Activated CD4-positive, alpha-beta T cell treated with anti-CD3 and anti-CD28 coated beads, Interleukin-10, Interleukin-2, amounts not matched to agents 100 ng/mL and 50 ng/mL, durations not matched to agents 16 hours and 8 hours (primary cell): ENCODE data around the gene ING1.

ENCODE experiments used
- DNase-seq: peaks from one replicate; pipeline ENCODE4 v3.0.0-alpha.2; 2020

The ING1 gene

DNA sequence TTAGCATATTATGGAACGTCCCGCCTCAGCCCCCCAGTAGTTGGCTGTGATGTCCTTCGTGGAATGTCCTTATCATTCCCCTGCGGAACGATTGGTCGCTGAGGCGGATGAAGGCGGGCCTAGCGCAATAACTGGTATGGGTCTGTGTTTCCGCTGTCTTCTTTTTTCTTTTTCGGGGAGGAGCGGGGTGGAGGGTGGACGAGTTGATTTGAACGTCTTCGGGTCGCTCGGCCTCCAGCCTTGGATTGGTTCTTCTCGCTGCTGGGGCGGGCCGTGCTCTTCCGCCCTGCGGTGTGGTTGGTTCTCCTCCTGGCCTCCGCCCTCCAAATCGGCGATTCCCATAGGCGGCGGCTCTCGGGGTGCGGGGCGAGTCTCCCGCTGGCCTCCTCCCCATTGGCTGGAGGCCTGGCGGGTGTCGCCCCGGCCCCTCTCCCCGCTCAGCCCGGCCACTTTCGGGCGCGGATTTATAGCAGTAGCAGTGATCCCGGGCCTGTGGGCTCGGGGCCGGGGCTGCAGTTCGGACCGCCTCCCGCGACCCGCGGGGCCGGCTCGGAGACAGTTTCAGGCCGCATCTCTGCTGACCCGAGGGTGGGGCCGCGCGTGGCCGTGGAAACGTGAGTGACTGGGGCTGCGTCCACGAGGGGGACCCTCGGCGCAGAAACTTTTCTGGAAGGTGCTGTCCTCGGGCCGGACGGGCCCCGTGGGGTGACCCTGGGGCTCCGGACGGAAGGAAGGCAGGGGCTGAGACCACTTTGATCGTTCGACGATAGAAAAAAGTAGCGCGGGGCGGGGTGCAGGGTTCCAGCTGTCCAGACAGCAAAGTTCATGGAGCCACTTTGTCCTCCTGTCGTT lies 2.1 kb downstream of the ING1 start:
- DNase-seq, result peak; percentile 99

GRCh38 chr13:110716247-110716515 lies 2.7 kb downstream of the ING1 start:
- DNase-seq, result no peak

DNA sequence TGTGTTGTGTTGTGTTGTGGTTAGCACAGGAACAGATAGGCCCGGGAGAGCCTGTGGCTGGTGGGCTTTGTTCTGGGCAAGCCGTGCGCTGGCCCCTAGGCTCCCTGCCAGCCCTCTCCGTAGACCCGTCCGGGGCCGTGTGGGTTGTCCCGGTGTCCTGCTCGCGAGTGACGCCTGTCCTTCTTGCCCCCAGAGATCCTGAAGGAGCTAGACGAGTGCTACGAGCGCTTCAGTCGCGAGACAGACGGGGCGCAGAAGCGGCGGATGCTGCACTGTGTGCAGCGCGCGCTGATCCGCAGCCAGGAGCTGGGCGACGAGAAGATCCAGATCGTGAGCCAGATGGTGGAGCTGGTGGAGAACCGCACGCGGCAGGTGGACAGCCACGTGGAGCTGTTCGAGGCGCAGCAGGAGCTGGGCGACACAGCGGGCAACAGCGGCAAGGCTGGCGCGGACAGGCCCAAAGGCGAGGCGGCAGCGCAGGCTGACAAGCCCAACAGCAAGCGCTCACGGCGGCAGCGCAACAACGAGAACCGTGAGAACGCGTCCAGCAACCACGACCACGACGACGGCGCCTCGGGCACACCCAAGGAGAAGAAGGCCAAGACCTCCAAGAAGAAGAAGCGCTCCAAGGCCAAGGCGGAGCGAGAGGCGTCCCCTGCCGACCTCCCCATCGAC lies 5.7 kb downstream of the ING1 start:
- DNase-seq, result no peak

GRCh38 chr13:110722971-110723370 lies 9.5 kb downstream of the ING1 start:
- no peak for DNase-seq

DNA sequence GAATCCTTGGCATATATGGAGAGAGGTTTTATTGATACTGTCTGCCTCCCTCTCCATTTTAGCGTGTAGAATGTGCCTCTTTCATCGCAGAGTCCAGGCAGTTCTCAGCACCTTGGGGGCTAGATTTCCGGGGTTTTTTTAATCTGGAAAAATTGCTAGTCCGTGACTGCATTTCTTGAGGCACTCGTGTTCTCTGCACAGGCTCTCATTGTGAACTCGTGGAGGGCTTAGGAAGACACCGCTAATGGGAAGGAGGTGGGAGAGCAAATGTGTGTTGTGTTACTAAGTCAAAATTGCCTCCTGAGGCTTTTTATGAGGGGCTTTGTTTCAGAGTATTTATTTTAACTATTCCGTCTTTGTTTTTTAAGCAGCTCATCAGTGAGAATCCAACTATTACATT lies 10.1 kb downstream of the ING1 start:
- DNase-seq, result no peak

DNA sequence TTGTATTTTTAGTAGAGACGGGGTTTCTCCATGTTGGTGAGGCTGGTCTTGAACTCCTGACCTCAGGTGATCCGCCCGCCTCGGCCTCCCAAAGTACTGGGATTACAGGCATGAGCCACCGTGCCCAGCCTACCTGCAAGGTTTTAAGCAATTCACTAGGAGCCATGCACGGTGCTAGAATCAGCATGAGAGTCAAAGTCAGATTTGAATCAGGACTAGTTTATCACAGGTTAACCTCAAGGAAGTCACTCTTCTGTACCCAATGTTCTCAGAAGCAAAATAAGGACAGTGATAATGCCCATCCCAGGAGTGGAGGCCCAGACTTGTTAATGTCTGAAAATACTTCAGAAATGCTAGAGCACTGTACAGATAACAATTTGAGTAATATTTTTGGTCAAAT lies 12.7 kb downstream of the ING1 start:
- peak; percentile 57 for DNase-seq

GRCh38 chr13:110726726-110727125 lies 13.2 kb downstream of the ING1 start:
- DNase-seq, result peak; percentile 89

GRCh38 chr13:110731072-110731471 lies 17.6 kb downstream of the ING1 start:
- no peak for DNase-seq

DNA sequence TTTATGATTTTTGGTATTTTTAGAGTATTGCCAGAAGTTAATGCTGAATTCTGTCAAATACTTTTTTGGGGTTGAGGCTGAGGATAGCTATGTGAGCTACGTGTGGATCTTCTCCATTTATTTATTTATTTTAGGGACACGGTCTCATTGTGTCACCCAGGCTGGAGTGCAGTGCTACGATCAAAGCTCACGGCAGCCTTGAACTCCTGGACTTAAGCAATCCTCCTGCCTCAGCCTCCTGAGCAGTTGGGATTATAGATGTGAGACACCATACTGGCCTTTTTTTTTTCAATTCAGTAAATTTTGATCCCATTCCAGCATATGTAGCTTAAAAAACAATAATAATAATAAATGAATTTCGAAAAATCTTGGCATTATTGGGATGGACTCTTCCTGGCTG lies 21.1 kb downstream of the ING1 start:
- no peak for DNase-seq

- no peak for DNase-seq
Measured at GRCh38 chr13:110737555-110737954, 24.1 kb downstream of the ING1 start.

DNA sequence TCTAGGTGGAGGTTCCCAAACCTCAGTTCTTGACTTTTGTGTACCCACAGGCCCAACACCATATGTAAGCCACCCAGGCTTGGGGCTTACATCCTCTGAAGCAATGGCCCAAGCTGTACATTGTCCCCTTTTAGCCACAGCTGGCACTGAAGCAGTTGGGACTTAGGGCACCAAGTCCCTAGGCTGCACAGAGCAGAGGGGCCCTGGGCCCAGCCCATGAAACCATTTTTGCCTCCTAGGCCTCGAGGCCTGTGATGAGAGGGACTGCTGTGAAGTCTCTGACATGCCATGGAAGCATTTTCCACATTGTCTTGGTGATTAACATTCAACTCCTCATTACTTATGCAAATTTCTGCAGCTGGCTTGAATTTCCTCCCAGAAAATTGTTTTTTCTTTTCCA lies 30.2 kb downstream of the ING1 start:
- no peak for DNase-seq

GRCh38 chr13:110746438-110746837 lies 32.9 kb downstream of the ING1 start:
- no peak for DNase-seq

- no peak for DNase-seq
Measured at GRCh38 chr13:110748271-110748670, 34.8 kb downstream of the ING1 start.

DNA sequence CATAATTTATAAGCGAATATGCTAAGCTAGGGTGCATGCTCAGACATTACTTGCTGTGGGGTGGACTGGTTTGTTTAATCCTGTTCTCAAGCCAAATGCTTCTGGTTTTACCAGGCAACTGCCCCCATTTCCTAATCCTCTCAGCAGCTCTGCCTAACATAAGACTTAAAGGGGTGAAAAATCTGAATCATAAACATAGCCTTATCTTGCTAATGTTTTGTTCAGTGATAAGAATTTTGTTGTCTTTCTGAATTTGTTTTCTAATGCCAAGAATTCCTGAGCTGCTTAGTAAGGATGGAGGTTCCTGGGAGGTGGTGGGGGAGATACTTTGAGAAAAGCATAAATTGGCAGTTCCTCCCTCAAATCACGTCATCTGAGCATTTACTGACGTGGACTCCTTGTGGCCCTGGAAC lies 42.7 kb downstream of the ING1 start:
- no peak for DNase-seq

- DNase-seq, result no peak
Measured at GRCh38 chr13:110757296-110757695, 43.8 kb downstream of the ING1 start.

GRCh38 chr13:110758195-110758805 lies 44.8 kb downstream of the ING1 start:
- DNase-seq, result no peak

DNA sequence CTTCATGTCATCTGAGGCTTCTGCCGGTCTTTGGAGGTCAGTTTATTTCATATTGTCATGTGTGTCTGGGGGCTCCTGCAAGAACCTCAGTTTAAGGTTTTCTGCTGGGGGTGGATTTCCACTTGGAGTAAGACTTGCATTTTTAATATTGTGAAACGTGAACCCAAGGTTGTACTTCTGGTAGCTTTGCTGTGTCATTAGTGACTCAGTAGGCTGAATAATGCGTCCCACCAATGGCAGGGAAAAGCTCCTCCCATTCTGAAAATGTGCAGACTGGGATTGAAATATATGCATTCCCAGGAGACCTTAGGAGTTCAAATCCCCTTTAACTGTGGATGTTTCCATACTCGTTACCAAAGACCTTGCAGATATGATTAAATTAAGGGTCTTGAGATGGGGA lies 46.2 kb downstream of the ING1 start:
- DNase-seq, result no peak

- DNase-seq, result no peak
Measured at GRCh38 chr13:110760611-110761010, 47.1 kb downstream of the ING1 start.

- DNase-seq, result no peak
Measured at GRCh38 chr13:110766671-110767430, 53.4 kb downstream of the ING1 start.

GRCh38 chr13:110767476-110767875 lies 54.0 kb downstream of the ING1 start:
- no peak for DNase-seq

DNA sequence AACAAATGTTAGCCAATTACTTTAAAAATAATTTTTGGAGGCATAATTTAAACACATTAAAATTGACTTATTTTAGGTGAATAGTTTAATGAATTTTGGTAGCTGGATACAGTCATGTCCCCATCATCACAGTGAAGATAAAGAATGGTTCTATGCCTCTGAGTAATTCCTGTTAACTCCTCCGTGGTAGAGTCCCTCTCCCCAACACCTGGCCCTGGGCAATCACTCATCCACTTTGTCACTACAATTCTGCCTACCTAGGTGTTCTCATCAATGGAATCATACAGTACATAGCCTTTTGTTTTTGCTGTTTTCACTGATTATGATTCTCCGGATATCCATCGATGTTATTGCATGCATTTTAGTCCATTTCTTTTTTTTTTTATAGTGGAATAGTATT lies 55.6 kb downstream of the ING1 start:
- DNase-seq, result no peak

DNA sequence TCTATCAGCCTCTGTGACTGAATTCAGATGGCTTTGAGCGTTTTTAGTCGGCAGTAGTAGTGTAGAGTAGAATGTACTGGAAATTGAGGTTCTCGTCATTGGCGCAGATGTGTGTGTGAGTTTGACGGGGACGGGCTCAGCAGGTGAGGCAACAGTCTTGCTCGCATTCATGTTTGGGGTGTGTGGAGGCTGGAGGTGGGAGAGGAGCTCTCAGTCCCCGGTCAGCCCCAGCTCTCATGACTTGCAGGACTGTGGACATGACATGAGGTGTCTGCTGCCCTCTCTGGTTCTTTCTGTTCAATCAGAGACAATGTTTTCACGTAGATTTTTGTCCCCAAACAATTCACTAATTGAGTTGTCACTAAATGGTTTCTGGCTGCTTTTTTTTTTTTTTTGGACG lies 57.2 kb downstream of the ING1 start:
- DNase-seq, result no peak

DNA sequence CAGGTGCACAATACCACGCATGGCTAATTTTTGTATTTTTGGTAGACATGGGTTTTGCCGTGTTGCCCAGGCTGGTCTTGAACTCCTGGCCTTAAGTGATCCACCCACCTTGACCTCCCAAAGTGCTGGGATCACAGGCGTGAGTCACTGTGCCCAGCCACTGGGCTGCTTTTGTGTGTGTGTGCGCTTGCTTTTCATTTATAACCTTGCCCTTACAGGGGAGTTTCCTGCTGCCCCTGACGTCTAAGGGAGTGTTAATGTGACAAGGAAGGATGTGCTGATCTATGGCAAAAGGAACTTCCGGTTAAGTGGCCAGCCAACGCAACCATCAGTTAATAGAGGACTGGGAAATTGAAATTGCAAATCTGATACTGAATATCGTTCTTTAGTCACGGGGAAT lies 57.7 kb downstream of the ING1 start:
- no peak for DNase-seq
